WERI-Rb-1 (cell line): ENCODE measurements around the gene ADAMTS13.

Experiments used
- DNase-seq: peaks from one replicate; pipeline ENCODE4 v3.0.0-alpha.2; 2020
- H3K27ac ChIP-seq: fragments of 250-450 bp; sonication (Bioruptor Pico); 2 replicates; pipeline ENCODE4 v1.5.1; 2020; ENCODE audit warnings: mild to moderate bottlenecking, moderate library complexity
- H3K27me3 ChIP-seq: fragments of 250-450 bp; sonication (Bioruptor Pico); 2 replicates; pipeline ENCODE4 v1.5.1; 2021; ENCODE audit warnings: mild to moderate bottlenecking, low read depth, moderate library complexity; ENCODE audit not compliant: insufficient read depth, severe bottlenecking
- H3K36me3 ChIP-seq: fragments of 250-450 bp; sonication (Bioruptor Pico); 2 replicates; pipeline ENCODE4 v1.5.1; 2020; ENCODE audit warnings: mild to moderate bottlenecking, moderate library complexity
- H3K4me3 ChIP-seq: 2 replicates; pipeline ENCODE4 v1.5.1; 2011; ENCODE audit warnings: low read depth, mild to moderate bottlenecking, control low read depth, low read length
- H3K9me3 ChIP-seq: fragments of 250-450 bp; sonication (Bioruptor Pico); 2 replicates; pipeline ENCODE4 v1.5.1; 2021; ENCODE audit warnings: mild to moderate bottlenecking, moderate library complexity; ENCODE audit not compliant: severe bottlenecking
- CTCF ChIP-seq: IDR thresholded peaks from 2 replicates; pipeline ENCODE4 v1.5.1; 2011; ENCODE audit warnings: low read depth, mild to moderate bottlenecking, control low read depth, inconsistent platforms, low read length

Gene ADAMTS13

GRCh38 chr9:133506653-133507038, 84.5 kb downstream of the ADAMTS13 start:
- no peak for DNase-seq
- no peak overlapping the region for H3K27ac ChIP-seq

GRCh38 chr9:133507246-133507965, 85.2 kb downstream of the ADAMTS13 start:
- H3K9me3 ChIP-seq, result no peaks in the 10 kb centered on the region
- no peak overlapping the region for H3K27ac ChIP-seq
- no peaks in the 10 kb centered on the region for H3K27me3 ChIP-seq
- DNase-seq, result no peak
- TF ChIP-seq CTCF, result no peak
- H3K4me3 ChIP-seq, result no peak overlapping the region
- no peaks in the 10 kb centered on the region for H3K36me3 ChIP-seq

More at GRCh38 chr9:133506653-133507038, 84.5 kb downstream of the ADAMTS13 start:
- Histone ChIP-seq H3K27me3 (no peaks in the 10 kb centered on the region), H3K36me3 (no peaks in the 10 kb centered on the region), H3K4me3 (no peak overlapping the region), H3K9me3 (no peaks in the 10 kb centered on the region)
- TF ChIP-seq CTCF, result no peak

- no peak for DNase-seq
- TF ChIP-seq CTCF, result no peak
- H3K36me3 ChIP-seq, result no peaks in the 10 kb centered on the region
- no peak overlapping the region for H3K27ac ChIP-seq
- H3K9me3 ChIP-seq, result no peaks in the 10 kb centered on the region
- no peak overlapping the region for H3K4me3 ChIP-seq
- no peaks in the 10 kb centered on the region for H3K27me3 ChIP-seq
These were observed 85.9 kb downstream of the ADAMTS13 start for GRCh38 chr9:133508046-133508445.
